GM19372 (cell line): ENCODE measurements around the gene PCDHB6.
"Not testable (repeated sequence)": the region's sequence is repeated elsewhere in the genome, so short reads cannot be mapped to it uniquely, and the experiment has no call there.

Experiments
- ATAC-seq: cut with Tn5 transposase; IDR thresholded peaks from one replicate; pipeline ENCODE4 v1.9.1; 2021; ENCODE audit warnings: mild to moderate bottlenecking, low read depth, moderate library complexity; ENCODE audit not compliant: unreplicated experiment

PCDHB6 gene

DNA sequence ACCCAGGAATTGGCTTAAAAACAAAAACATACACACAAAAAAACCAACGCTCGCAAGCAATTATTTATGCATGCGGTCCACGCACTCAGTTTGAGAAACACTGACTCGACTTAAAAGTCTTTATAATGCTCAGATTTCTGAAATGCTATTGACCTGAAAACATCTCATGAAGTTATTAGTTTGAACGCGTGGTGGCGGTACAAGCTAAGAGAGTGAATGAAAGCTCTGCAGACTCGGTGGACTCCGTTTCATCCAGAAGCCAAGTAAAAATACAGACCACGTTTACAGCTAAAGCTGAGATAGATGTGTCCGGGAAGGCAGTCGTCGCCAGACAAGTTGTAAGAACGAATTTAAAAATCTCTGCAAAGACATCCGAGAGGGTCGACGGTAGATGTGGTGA lies at the start of gene PCDHB6:
TSS of gene PCDHB6 (plus strand) at position 246 of the 400 bp plus-strand sequence. CDS start 201 bp downstream, outside the sequence.
- no peak for ATAC-seq

- ATAC-seq: no peak
Observed at GRCh38 chr5:141100243-141100805, 49.5 kb upstream of the PCDHB6 start, which contains the start of gene PCDHB3. PCDHB3 (plus strand) TSS chr5:141100473; CDS start chr5:141100650, 177 bp downstream.

DNA sequence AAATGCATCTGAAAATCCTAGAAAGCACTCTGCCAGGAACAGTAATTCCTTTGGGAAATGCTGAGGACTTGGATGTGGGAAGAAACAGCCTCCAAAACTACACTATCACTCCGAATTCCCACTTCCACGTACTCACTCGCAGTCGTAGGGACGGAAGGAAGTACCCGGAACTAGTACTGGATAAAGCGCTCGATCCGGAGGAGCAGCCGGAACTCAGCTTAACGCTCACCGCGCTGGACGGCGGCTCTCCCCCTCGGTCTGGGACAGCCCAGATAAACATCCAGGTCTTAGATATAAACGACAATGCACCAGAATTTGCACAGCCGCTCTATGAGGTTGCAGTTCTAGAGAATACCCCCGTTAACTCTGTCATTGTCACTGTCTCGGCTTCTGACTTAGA lies 48.8 kb upstream of the PCDHB6 start:
- no peak for ATAC-seq

DNA sequence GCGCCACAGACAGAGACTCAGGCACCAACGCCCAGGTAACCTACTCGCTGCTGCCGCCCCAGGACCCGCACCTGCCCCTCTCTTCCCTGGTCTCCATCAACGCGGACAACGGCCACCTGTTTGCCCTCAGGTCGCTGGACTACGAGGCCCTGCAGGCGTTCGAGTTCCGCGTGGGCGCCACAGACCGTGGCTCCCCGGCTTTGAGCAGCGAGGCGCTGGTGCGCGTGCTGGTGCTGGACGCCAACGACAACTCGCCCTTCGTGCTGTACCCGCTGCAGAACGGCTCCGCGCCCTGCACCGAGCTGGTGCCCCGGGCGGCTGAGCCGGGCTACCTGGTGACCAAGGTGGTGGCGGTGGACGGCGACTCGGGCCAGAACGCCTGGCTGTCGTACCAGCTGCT lies 47.8 kb upstream of the PCDHB6 start:
- ATAC-seq: not testable (repeated sequence)

DNA sequence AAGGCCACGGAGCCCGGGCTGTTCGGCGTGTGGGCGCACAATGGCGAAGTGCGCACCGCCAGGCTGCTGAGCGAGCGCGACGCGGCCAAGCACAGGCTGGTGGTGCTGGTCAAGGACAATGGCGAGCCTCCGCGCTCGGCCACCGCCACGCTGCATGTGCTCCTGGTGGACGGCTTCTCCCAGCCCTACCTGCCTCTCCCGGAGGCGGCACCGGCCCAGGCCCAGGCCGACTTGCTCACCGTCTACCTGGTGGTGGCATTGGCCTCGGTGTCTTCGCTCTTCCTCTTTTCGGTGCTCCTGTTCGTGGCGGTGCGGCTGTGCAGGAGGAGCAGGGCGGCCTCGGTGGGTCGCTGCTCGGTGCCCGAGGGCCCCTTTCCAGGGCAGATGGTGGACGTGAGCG lies 47.4 kb upstream of the PCDHB6 start:
- ATAC-seq: not testable (repeated sequence)

DNA sequence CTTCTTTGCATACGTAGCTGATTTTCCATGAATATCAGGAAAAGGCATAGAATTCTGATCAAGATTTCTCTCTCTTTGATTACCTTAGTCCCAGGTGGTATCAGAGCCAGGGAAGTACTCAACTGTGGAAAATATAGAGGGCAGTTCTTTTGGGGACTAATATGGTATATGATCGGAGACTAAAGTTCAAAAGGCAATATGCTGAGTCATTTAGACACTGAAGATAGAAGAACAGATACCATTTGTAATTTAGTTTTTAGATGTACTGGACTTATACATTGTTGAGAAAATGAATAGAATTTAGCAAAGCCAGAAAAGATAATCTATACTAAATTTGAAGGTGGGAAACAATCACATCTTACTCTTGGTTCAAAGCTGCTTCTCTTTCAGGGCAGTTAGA lies 44.5 kb upstream of the PCDHB6 start:
- no peak for ATAC-seq

GRCh38 chr5:141119250-141119649 lies 30.6 kb upstream of the PCDHB6 start:
- ATAC-seq: no peak

DNA sequence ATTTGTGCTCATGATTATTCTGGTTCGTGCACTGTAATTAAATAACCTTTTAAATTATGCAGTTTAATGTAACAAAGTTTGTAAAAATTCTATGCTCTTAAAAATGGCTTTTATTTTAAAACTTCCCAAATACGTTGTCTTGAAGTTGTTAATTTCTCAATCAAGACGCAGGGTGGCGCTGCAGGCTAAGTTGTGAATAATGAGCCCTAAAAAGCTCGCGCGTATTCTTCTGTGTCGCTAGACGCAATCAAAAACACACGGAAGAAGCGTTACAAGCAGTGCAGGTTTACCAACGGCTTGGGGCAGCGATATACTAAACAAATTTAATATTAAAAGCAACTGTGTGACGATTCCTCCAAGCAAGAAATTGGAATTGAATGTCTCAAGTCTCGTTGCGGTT lies 28.3 kb upstream of the PCDHB6 start, which contains the start of gene PCDHB4:
TSS of gene PCDHB4 (plus strand) at position 256 of the 400 bp plus-strand sequence. CDS start 181 bp downstream, outside the sequence.
- no peak for ATAC-seq

DNA sequence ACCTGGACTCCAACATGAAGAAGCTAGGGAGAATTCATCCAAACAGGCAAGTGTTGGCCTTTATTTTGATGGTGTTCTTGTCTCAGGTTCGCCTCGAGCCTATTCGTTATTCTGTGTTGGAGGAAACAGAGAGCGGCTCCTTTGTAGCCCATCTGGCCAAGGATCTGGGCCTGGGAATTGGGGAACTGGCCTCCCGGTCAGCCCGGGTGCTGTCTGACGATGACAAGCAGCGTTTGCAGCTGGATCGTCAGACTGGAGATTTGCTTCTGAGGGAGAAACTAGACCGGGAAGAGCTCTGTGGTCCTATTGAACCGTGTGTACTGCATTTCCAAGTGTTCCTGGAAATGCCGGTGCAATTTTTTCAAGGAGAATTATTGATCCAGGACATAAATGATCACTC lies 27.9 kb upstream of the PCDHB6 start:
- no peak for ATAC-seq

GRCh38 chr5:141123396-141124135 lies 26.3 kb upstream of the PCDHB6 start:
- ATAC-seq: not testable (repeated sequence)

DNA sequence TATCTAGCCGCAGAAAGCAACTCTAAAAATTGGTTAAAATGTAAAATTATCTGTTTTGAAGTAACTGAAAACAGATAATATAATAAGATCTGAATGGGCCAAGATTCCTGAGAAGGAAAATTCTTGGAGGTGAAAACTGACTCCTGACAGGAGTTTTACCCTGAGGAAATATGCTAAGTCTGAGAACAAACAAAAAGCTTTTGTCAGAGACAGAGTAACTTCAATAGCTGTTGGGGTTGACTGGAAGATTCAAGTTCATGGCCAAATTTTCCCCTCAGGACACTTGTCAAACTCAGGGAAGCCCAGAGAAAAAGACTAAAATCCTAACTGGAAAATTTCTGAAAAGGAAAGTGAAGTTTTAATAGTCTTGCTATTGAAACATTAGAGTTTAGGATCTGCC lies 22.6 kb upstream of the PCDHB6 start:
- ATAC-seq: no peak

- ATAC-seq: no peak
Observed at GRCh38 chr5:141135030-141135717, 14.7 kb upstream of the PCDHB6 start, which contains the start of gene PCDHB5. PCDHB5 (plus strand) TSS chr5:141135206; CDS start chr5:141135435, 229 bp downstream.

DNA sequence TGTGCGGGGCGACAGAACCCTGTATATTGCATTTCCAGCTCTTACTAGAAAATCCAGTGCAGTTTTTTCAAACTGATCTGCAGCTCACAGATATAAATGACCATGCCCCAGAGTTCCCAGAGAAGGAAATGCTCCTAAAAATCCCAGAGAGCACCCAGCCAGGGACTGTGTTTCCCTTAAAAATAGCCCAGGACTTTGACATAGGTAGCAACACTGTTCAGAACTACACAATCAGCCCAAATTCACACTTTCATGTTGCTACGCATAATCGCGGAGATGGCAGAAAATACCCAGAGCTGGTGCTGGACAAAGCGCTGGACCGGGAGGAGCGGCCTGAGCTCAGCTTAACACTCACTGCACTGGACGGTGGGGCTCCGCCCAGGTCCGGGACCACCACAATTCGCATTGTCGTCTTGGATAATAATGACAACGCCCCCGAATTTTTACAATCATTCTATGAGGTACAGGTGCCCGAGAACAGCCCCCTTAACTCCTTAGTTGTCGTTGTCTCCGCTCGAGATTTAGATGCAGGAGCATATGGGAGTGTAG lies 14.1 kb upstream of the PCDHB6 start:
- ATAC-seq: no peak

- not testable (repeated sequence) for ATAC-seq
Observed at GRCh38 chr5:141137346-141137745, 12.5 kb upstream of the PCDHB6 start.

GRCh38 chr5:141150224-141150992 lies 551 bp downstream of the PCDHB6 start:
- no peak for ATAC-seq

DNA sequence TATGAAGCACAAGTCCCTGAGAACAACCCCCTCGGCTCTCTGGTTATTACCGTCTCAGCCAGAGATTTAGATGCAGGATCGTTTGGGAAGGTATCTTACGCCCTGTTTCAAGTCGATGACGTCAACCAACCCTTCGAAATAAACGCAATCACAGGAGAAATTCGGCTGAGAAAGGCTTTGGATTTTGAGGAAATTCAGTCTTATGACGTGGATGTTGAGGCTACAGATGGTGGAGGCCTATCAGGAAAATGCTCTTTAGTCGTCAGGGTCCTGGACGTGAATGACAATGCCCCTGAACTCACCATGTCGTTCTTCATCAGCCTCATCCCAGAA lies 1.1 kb downstream of the PCDHB6 start:
- no peak for ATAC-seq

DNA sequence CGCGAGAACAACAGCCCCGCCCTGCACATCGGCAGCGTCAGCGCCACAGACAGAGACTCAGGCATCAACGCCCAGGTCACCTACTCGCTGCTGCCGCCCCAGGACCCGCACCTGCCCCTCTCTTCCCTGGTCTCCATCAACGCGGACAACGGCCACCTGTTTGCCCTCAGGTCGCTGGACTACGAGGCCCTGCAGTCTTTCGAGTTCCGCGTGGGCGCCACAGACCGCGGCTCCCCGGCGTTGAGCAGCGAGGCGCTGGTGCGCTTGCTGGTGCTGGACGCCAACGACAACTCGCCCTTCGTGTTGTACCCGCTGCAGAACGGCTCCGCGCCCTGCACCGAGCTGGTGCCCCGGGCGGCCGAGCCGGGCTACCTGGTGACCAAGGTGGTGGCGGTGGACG lies 1.8 kb downstream of the PCDHB6 start:
- not testable (repeated sequence) for ATAC-seq

DNA sequence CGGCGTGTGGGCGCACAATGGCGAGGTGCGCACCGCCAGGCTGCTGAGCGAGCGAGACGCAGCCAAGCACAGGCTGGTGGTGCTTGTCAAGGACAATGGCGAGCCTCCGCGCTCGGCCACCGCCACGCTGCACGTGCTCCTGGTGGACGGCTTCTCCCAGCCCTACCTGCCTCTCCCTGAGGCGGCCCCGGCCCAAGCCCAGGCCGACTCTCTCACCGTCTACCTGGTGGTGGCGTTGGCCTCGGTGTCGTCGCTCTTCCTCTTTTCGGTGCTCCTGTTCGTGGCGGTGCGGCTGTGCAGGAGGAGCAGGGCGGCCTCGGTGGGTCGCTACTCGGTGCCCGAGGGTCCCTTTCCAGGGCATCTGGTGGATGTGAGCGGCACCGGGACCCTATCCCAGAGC lies 2.2 kb downstream of the PCDHB6 start:
- not testable (repeated sequence) for ATAC-seq

GRCh38 chr5:141155540-141156374 lies 5.9 kb downstream of the PCDHB6 start:
- no peak for ATAC-seq
